ENCODE data around the gene C19orf85.

Gene C19orf85

GRCh38 chr19:55474269-55475265 lies 10.0 kb upstream of the C19orf85 start:
- DNase-seq = no peak

- no peak for DNase-seq
Measured at GRCh38 chr19:55473225-55474012, 8.9 kb upstream of the C19orf85 start.

- DNase-seq = no peak
Measured at GRCh38 chr19:55472463-55472862, 7.9 kb upstream of the C19orf85 start.

- DNase-seq = no peak
Measured at GRCh38 chr19:55471266-55471665, 6.7 kb upstream of the C19orf85 start.

DNA sequence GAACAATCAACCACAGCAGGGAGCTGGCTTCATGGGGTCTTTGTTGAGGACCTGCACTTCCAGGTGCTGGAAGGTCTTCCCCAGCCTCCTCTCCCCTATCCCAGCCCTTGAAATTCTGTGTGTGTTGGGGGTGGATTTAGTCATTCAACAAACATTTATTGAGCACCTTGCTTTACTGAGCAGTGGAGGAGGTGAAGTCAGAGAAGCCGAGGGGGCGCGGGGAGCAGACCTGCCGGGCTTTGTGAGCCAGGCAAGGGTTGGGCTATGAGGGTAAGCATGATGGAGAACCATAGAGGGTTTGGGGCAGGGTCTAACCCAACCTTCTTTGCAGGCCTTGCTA lies 3.5 kb upstream of the C19orf85 start:
- DNase-seq = no peak

GRCh38 chr19:55467236-55468053 lies 2.9 kb upstream of the C19orf85 start:
- no peak for DNase-seq

GRCh38 chr19:55466241-55466614 lies 1.7 kb upstream of the C19orf85 start:
- DNase-seq = no peak

GRCh38 chr19:55465460-55466240 lies 1.1 kb upstream of the C19orf85 start:
- no peak for DNase-seq

DNA sequence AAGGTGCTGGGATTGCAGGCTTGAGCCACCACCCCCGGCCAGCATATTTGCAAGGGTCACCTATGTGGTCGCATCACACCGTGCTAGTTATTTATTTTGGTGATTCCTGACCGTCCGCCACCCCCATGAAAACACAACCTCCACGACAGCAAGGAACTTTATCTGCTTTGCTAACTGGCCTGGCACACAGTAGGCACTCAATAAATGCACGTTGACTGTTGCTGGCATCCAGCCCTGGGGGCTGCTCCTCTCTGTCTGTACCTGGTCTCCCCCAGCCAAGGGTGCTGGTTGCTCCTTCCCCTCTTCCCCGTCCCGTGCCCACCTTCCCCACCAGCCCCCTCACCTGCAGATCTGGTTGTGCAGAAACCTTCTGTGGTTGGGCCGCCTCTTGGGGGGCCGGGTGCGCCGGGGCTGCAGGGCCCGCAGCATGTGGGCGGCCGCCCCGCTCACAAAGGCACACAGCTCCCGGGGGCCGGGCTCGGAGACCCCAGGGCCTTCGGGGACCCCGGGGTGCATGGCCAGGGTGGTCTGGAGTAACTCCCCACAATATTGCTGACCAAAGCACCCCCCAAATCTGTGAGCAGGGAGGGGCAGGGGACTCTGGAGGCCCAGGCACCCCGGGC lies 401 bp downstream of the C19orf85 start:
- no peak for DNase-seq

DNA sequence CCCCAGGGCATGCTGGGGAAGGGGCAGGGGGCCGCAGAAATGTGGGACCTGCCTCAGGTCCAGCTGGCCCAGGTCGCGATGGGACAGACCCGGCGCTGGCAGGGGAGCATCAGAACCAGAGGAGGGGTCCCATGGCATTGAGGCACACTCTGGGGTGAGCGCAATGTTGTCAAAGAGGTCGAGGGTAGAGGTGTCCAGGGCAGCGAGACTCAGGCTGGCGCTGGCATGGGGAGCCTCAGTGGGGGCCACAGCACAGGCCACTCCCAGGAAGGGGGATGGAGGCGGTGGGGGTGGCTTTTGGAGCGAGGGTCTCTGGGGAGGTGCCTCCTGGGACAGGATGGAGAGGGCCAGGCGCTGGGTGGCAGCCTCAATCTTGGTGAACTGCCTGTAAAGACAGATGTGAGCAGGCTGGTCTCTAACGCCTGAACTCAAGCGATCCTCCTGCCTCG lies 944 bp downstream of the C19orf85 start:
- no peak for DNase-seq

DNA sequence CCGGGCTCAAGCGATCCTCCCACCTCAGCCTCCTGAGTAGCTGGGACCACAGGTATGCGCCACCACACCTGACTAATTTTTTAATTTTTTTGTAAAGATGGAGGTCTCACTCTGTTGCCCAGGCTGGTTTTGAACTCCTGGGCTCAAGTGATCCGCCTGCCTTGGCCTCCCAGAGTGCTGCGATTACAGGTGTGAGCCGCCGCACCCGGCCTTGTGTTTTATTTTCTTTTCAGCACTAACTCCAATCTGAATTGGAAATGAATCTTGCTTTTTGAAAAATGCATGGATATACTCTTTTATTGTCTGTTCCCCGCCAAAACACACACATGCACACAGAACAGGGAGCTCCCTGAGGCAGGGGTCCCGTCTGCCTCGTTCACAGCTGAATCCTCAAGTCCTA lies 1.8 kb downstream of the C19orf85 start:
- no peak for DNase-seq

GRCh38 chr19:55461974-55462626 lies 2.5 kb downstream of the C19orf85 start:
- DNase-seq = no peak

DNA sequence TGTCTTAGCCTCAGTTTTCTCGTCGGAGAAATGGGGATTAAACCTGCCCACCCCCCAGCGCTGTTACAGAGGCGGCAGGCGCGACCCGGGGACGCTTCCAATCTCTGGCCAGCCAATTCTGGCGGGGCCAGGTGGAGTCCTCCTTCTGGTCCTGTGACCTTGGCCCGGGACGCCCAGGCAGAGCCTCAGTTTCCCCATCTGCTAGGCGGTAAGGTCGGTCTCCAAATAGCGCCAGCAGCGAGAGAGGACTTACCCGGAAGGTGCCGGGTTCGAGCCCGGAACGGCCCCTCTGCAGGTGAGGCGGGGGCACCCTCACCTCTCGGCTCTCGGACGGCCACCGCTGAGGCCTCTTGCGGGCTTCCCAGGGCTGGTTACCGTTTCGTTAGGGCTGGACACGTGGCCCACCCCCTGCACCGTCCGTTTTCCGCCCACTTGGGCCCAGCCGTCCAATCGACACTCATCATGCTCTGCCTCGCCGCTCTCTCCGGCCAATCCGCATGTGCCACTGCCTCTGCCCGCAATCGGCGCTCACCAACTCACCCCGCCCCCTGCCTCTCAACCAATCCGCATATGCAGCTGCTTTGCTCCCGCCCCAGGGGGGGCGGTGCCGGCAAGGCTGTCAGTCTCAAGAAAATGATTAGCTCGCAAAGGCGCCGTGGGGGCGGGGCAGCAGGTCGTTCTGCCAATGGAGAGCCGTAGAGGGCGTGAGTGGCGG lies 3.1 kb downstream of the C19orf85 start, which contains the start of gene ISOC2:
Gene ISOC2, minus strand, starts transcription at position 384 of the 715 bp plus-strand sequence. CDS start 5,156 bp downstream, outside the sequence.
- DNase-seq = peak; percentile 98

GRCh38 chr19:55460670-55461258 lies 3.8 kb downstream of the C19orf85 start:
- DNase-seq = peak; percentile 82

GRCh38 chr19:55459950-55460657 lies 4.4 kb downstream of the C19orf85 start:
- DNase-seq = peak; percentile 69

DNA sequence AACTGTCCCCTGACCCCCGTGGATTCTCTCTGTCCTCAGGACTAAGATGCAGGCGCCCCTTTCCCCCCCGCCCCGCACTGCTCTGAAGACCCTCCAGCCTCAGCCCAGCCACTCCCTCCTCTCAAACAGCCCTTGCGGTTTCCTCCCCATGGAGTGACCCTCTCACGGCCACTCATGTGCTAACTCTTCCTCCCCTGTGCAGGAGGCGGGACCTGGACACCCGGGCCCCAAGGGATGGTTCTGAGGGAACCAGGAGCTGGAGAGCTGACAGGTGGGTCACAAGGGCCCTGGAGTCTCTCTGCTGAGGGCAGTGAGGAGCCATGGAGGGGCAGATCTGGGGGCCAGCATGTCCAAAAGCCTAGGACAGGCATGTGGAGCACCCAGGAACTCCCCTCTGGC lies 5.0 kb downstream of the C19orf85 start:
- peak; percentile 81 for DNase-seq

- DNase-seq = peak; percentile 47
Measured at GRCh38 chr19:55457683-55458457, 6.7 kb downstream of the C19orf85 start.

GRCh38 chr19:55456347-55456746 lies 8.2 kb downstream of the C19orf85 start:
- DNase-seq = no peak
